GM19438 (cell line): ENCODE data around the gene CCR1.
"Not testable (repeated sequence)": the region's sequence is repeated elsewhere in the genome, so short reads cannot be mapped to it uniquely, and the experiment has no call there.

Source experiments
- ATAC-seq: cut with Tn5 transposase; IDR thresholded peaks from one replicate; pipeline ENCODE4 v1.9.1; 2021; ENCODE audit warnings: low read depth; ENCODE audit not compliant: unreplicated experiment

The CCR1 gene

DNA sequence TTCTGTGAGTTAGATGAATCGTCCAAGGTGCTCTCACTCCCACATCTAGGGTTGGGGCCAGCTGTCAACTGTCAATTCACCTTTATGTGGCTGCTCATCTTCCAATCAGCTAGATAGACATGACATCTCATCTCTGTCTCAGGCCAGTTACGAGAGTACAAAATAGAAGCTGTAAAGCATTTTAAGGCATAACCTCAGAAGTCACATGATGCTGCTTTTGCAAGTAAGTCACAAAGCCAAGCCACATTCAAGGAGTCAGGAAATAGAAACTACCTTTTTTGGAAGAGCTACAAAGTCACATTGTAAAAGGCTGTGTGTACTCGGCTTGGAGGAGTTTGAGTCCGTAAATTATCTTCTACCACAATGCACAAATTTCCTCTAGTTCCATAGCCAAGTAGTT is 5.1 kb upstream of the CCR1 start:
- ATAC-seq = no peak

DNA sequence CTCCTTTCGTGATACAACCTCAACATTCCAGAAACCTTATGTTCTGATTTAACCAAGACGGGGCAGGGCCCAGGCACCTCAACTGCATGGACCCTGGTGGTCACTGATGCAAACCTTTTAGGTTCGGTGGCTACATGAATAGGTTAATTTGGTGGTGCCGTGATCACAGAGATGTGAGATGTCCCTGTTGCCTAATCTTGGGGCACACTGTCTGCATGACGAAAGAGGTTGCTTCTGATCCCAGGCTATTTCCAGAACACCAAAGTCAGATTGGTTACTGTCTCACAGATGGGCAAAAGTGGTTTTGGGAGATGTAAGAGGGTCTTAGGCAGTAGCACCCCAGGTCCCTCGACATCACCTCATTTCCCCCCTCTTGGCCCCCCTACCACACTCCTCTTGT is 4.0 kb upstream of the CCR1 start:
- ATAC-seq = no peak

DNA sequence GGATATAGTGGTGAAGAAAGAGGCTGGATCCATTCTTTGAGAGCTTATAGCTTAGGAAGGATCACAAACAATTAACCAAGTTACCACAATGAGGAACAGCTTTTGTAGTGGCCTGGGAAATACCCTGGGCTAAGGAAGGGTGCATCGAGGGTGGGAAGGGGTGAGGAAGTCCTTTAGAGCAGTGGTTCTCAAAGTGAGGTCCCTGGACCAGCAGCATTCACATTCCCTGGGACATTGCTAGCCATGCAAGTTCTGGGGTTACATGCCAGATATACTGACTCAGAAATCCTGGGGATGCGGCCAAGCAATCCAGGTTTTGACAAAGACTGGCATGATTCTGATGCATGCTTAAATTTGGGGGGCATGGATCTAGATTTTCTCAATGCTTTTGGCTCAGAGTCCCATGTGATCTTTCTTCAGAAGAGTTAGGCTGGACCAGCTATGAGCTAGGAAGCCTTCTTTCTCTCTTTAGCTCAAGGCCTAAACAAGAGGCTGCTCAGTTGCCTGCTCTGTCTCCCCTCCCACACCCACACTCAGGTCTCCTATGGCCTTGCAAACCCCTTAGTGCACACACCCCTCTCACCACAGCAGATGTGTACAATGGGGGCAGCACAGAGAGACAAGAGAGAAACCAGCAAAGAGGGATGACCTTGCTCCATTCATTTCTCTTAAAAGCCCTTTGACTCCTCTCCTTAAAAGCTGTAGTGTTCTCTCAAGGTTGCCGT is 1.8 kb upstream of the CCR1 start:
- ATAC-seq = no peak

DNA sequence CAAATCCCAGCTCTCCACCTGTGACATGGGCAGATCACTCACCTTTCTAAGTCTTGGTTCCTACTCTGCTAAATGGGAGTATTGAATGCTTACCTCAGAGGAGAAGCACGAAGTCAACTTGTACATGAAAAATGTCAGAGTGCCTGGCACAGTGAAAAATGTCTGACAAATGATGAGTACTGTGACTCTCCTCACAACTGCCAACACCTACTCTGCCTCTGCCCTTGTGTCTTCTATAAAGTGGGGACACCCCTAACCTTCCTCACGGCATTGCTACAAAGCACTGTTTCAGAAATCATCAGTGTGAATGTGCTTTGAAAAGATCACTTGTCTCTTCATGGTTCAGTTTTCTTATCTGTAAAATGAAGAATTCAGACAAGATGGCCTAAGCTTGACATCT is 940 bp upstream of the CCR1 start:
- ATAC-seq = no peak

DNA sequence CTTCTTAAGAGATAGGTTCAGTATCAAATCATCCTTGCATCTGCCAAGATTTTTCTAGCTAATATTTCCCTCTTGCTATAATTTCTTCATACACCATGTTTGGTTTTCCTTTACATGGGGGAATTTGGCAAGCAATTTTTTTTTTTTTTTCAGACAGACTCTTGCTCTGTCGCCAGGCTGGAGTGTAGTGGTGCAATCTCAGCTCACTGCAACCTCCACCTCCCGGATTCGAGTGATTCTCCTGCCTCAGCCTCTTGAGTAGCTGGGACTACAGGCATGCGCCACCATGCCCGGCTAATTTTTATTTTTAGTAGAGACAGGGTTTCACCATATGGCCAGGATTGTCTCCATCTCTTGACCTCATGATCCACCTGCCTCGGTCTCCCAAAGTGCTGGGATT is 599 bp downstream of the CCR1 start:
- ATAC-seq = not testable (repeated sequence)

DNA sequence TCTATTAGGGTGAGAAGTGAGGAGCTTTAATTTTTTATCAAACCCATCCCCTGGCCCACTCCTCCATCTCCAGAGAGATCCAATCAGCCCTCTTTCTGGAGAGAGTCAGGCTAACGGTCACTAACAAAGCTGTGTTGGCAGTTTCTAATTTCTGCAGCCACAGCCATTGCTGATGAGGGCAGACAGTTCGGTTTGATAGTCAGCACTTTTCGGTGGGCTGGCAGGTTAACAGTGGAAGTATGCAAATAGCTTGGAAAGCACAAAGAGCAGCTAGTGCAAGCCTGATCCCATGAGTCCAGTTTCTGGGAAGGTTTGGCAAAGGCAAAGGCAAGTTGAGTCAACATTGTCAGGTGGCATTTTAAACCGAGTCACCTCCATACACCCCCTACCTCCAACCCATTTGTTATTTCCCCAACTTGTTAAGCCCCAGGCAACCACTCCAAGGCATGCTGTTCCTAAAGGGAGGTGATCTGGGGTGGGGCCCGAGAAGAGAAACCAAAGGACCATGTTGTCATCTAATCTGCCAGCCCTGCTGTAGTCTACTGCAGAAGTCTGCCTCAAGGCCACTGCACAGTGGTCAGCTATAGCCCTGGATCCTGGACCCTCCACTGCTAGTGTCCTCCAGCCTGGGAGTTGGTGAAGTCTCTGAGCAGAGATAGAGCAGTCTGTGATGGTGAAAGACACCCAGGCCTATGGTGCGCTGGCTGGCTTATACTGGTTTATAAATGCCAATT is 1.7 kb downstream of the CCR1 start:
- ATAC-seq = no peak

DNA sequence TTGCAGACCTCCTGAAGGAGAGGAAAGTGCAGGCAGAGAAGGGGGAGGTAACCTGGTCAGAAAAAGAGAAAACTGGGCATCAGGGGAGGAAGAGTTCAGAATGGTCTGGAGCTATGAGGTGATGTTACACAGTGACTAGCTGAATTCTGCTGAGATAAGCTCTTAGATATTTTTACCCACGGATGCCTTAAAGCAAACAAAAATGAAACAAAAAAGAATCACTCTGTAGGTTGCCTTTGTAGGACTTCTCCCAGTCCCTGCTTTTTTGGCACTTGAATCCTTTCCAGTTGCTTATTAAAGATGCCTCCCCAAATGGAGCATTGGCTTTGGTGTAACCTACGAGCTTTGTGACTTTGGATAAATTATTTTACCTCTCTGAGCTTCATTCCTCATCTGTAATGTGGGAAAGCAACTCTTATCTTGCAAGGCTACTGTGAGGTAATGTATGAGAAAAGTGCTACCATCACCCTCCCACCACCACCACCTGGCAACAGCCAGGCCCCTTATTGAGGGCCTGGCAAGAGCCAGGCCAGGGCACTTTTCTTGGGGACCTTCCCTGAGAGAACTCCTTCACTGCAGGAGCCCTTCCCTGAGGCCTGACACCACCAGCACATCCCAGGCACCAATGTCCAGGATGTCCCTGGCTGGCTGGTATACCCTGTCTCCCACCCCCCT is 2.7 kb downstream of the CCR1 start:
- no peak for ATAC-seq

DNA sequence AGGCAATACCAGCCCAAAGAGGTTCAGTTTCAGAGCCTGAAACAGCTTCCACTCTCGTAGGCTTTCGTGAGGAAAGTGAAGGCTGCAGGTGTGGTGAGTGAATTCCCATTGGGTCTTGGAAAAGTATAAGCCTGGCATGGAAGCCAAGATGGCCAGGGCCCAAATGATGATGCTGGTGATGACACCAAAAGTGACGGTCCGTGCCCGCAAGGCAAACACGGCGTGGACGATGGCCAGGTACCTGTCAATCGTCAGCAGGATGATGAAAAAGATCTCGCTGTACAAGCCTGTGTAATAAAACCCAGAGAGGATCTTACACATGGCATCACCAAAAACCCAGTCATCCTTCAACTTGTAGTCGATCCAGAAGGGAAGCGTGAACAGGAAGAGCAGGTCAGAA is 4.4 kb downstream of the CCR1 start:
- ATAC-seq = no peak

DNA sequence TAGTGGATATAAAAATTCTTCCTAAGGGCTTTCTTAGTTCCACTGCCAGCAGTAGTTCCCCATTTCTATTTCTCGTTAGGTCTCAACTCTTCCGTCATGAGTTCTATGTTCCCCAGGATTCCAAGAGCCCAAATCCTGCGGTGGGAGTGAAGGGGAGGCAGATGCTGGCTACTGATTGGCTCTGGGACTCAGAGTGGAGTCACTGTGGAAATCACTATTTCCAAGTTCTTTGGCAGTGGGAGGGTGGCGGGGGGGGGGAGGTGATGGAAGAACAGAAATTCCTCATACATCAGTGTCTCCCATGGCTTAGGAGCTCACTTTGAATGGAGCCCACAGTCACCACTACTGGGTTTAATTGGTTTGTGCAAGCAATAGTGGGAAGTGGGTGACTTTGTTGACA is 5.6 kb downstream of the CCR1 start:
- ATAC-seq = no peak

DNA sequence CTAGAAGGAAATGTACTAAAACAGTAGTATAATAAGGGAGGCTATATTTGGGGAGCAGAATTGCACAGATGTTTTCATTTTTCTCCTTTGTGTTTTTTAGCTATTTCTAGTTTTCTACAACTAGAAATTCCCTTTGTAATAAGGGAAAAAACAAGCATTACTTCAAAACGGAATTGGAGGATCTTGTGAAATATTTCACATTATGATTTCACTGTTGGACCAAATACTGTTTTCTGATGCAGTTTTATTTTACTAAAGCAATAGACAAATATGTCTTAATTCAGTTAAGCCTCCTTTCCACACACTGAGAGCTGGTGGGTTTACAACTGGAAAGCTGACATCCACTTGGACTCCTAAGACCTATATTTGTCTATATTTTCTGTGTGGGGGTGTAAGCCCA is 7.3 kb downstream of the CCR1 start:
- ATAC-seq = no peak

DNA sequence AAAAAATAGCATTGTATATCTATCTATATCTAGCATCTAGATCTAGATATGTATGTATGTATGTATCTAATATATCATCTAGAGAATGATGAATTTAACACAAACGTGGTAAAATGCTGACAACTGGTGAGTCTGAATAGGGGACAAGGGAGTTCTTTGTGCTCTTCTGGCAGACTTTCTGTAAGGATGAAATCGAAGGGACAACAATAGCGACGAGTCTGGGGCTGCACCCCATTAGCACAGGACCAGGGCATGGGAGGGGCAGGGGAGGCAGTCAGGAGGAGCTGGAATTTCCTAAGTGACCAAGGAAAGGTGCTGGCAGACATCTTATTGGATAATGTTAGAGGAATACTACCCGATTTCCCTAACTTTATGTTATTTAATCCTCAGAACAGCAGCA is 7.9 kb downstream of the CCR1 start:
- ATAC-seq = no peak

DNA sequence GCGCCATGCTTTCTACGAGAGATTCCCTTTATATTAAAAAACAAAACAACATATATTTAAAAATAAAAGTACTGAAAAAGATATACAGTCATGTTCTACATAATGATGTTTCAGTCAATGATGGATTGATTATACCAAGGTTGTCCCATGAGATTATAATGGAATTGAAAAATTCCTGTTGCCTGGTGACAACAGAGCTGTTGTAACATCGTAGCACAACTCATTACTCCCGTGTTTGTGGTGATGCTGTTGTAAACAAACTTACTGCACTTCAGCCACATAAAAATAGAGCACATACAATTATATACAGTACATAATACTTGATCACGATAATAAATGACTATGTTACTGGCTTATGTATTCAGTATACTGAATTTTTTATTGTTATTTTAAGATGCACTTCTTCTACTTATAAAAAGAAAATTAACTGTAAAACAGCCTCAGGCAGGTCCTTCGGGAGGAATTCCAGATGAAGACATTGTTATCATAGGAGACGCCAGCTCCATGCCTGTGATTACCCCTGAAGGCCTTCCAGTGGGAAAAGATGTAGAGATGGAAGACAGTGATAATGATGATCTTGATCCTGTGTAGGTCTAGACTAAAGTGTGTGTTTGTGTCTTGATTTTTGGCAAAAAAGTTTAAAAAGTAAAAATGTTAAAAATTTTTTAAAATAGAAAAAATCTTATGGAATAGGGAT is 11.7 kb downstream of the CCR1 start:
- ATAC-seq = no peak

DNA sequence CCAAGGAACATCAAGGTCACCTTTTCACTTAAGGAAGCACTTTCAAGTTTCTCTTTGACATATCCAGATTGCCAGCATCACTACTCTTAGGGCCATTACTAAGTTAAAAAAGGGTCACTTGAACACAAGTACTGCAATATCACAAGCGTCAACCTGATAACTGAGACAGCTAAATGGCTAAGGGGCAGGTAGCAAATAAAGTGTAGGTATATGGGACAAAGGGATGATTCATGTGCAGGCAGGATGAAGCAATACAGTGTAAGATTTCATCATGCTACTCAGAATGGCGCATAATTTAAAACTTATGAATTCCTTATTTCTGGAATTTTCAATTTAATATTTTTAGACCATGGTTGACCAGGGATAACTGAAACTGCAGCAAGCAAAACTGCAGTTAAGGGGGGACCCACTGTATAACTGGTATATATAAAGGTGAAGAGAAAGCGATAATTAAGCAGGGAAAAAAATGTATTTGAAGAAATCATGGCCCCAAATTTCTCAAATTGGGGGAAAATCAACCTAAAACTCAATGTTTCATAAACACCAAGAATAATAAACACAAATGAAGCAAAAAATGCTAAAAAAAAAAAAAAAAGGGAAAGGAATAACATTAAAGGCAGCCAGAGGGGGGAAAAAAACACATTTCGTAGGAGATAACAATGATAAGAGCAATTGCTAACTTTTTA is 13.1 kb downstream of the CCR1 start:
- ATAC-seq = no peak

DNA sequence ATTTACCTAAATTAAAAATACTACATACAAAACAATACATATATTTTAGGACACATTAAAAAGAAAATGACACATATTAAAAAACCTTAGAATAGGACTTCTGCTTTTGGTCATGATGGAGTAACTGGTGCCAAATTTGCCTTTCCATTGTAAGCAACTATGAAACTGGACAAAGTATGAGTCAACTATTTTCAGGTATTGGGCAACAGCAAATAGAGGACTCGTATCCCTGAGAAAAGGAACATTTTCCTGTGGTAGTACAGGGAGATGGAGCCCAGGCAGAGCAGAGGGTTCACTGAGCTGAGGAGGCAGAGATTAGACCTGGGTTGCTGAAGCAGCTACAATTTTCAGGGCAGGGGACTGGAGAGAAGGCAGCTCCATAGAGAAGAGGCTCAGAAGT is 14.7 kb downstream of the CCR1 start:
- ATAC-seq = no peak

DNA sequence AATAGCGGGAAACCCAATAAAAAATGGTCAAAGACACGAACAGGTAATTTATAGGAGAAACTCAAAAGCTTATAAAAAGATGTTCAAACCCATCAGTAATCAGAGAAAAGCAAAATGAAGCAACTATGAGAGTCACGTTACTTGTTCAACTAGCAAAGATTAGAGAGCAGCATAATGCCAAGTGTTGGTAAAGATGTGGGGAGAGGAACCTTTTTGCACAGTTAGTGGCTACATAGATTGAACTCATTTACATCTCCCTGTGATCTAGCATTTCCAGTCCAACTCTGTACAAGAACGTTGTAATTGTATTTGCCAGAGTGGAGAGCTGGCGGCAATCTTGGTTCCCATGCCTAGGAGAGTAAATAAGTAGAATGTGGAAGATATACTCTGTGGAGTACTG is 15.2 kb downstream of the CCR1 start:
- ATAC-seq = no peak

DNA sequence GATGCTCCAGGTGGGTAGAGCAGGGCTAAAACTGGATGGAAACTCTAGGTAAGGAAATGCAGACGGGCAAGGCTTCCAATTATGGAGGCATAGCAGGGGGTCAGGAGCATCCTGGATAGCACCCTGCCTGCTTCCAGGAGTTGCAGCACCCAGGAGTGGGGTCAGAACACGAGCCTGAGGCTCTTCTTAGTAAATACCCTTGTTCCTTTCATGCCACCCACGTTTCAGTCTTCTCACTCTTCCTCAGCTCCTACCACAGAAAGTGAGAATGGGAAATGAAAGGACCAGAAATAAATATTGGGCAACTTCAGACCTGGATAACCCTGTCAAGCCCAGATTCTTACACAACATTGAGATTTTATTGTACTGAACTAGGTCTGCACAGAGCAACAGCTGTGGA is 16.4 kb downstream of the CCR1 start:
- ATAC-seq = no peak

DNA sequence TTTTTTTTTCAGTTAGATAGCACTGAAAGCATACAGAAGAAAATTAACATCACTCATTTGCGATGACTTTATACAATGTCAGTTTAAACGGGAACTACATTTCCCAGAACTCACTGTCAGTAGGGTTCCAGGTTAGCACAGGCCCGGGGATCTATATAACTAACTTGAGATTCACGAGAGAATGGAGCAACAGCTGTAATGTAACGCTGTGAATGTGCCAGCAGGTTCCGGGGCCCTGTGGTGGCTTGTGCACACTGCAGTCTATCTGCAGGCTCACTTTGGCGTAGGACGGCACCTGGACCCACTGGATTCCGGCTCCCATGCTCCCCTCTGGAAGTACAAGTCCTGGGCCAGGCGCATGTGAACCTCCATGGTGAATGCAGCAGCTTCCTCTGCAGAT is 19.4 kb downstream of the CCR1 start:
- ATAC-seq = no peak

DNA sequence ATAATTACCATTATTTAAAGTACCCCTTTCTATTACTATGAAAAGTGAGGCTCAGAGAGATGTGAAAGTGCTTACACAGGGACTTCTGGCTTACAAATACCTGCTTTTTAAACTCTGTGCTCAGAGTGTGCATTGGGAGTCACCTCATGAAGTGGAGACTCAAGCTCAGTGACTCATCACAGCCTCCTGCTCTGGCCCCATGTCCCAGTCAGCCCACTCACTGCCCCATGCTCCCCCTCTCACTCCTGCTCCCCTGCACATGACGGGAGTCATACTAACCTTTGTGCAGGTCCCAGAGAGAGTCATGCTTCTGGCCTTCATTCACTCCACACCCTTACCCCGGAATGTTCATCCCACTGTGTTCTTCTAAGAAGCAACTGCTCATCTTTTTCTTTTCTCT is 20.2 kb downstream of the CCR1 start:
- ATAC-seq = no peak

DNA sequence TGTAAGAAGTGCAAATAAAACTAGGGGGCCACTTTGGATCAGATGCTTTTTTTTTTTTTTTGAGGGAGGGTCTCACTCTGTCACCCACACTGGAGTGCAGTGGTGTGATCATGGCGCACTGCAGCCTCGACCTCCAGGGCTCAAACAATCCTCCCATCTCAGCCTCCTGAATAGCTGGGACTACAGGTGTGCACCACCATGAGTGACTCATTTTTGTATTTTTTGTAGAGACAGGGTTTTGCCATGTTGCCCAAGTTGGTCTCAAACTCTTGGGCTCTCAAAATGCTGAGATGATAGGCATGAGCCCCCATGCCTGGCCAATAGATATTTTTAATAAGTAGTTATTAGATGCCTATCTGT is 20.8 kb downstream of the CCR1 start:
- peak; percentile 28 for ATAC-seq

DNA sequence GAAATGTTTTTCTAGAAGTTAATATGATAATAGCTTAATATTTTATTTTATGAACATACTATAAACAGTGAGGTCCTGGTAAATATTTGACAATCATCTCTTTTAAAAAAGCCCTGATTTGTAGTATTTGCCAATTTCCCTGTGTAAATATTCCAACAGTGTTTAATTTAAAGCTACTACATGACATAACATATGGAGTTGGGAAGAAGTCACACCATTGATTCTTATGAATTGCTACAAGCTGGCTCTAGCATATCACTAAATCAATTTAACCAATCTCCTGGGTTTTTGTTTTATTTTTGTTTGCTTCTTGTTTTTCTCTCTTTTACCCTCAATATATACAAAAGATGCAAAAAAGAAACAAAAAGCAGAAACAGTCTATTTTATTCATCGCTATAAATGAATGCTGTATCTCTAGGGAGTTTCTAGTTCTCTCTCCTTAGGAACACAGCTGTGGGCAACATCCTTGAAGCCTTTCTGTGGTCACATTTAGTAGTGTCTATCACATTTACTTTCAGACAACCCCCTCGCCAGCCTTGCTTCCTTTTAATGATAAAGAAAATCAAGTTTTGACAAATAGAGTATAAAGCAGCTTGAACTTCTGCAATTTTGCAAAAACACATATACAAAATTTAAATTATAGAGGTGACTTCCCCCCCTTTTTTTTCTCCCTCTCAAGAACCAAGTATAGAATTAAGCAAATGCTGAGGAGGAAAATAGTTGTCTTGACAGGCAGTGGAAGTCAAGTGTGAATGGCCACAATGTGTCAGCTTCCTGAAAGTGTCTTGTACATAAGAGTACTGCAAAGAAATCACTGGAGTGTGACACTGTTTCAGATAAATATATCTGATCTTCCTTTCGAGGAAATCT is 21.4 kb downstream of the CCR1 start:
- ATAC-seq = peak; percentile 75
